ENCODE results near the gene RHBDD2.

RHBDD2 gene

GRCh38 chr7:75920431-75921161, 41.8 kb downstream of the RHBDD2 start:
- DNase-seq = no peak

GRCh38 chr7:75921479-75921878, 42.6 kb downstream of the RHBDD2 start:
- DNase-seq = no peak

GRCh38 chr7:75922966-75923603, 44.3 kb downstream of the RHBDD2 start:
- no peak for DNase-seq

- no peak for DNase-seq
Measured at GRCh38 chr7:75924256-75924655, 45.4 kb downstream of the RHBDD2 start.

- DNase-seq = no peak
Measured at GRCh38 chr7:75924889-75925288, 46.1 kb downstream of the RHBDD2 start.

GRCh38 chr7:75925717-75926435, 47.0 kb downstream of the RHBDD2 start:
- no peak for DNase-seq

GRCh38 chr7:75928568-75928914, 49.7 kb downstream of the RHBDD2 start:
- DNase-seq = no peak

- DNase-seq = no peak
Measured at GRCh38 chr7:75931680-75932079, 52.8 kb downstream of the RHBDD2 start.

GRCh38 chr7:75937958-75938786, 59.3 kb downstream of the RHBDD2 start:
- peak; percentile 55 for DNase-seq
